ENCODE data around the gene GDI1. TPM values are rescaled to one million over a fixed set of nuclear protein-coding genes. Genes with fewer than 3 reads are reported as not detected.

GDI1 gene
- total and polyA plus RNA-seq, 9 of the 15 experiments (the other 6 are each of a cell fraction or from before 2014, with no cell fraction given) = 0.97 to 82.6 (median 37.5) TPM

- no peak for TF ChIP-seq FOXO4 (CRISPR knock-in tag; IDR thresholded peaks at IDR 0.05)
- TF ChIP-seq CBX2 (IDR thresholded peaks at IDR 0.05; ENCODE audit: insufficient read depth, low read length, poor library complexity, severe bottlenecking) = no peak
- no peak; the same call in 1 of the 2 replicates for TF ChIP-seq L3MBTL2 (IDR thresholded peaks at IDR 0.05)
- TF ChIP-seq CTBP1 (IDR thresholded peaks at IDR 0.05; ENCODE audit: borderline replicate concordance) = peak; percentile 91
- TF ChIP-seq EP400 (IDR thresholded peaks at IDR 0.05) = peak; percentile 67
- TF ChIP-seq TARDBP (IDR thresholded peaks at IDR 0.05) = peak; percentile 55; the same call in 1 of the 2 replicates
- TF ChIP-seq TAF9B (IDR thresholded peaks at IDR 0.05; ENCODE audit: partially characterized antibody) = peak; percentile 32
- peak; percentile 58; the same call in 1 of the 2 replicates for TF ChIP-seq MYNN (IDR thresholded peaks at IDR 0.05)
- TF ChIP-seq MYNN (CRISPR knock-in tag; IDR thresholded peaks at IDR 0.05) = no peak
- no peak for TF ChIP-seq CGGBP1 (CRISPR knock-in tag; IDR thresholded peaks at IDR 0.05)
- no peak for TF ChIP-seq CEBPB (tag; IDR thresholded peaks at IDR 0.05)
- no peak for TF ChIP-seq ZNF586 (CRISPR knock-in tag; conservative IDR thresholded peaks at IDR 0.05)
- 0 out of 4 replicates have a peak, but pooled peaks of 1 of the 2 experiments have one; percentile 31 for TF ChIP-seq FOXA3 (CRISPR knock-in tag; conservative IDR thresholded peaks at IDR 0.05 in 1 of 2, IDR thresholded peaks at IDR 0.05 in 1 of 2)
- TF ChIP-seq NCOA6 (IDR thresholded peaks at IDR 0.05) = no peak
- TF ChIP-seq FOS (IDR thresholded peaks at IDR 0.05; ENCODE audit: extremely low read depth, insufficient read length) = no peak
- no peak for TF ChIP-seq PATZ1 (CRISPR knock-in tag; IDR thresholded peaks at IDR 0.05; ENCODE audit: borderline replicate concordance)
- TF ChIP-seq SMAD3 (CRISPR knock-in tag; conservative IDR thresholded peaks at IDR 0.05) = no peak
- no peak for TF ChIP-seq ZNF584 (CRISPR knock-in tag; IDR thresholded peaks at IDR 0.05; ENCODE audit: low read depth)
- no peak for TF ChIP-seq XRCC3 (IDR thresholded peaks at IDR 0.05)
- TF ChIP-seq DNMT1 (IDR thresholded peaks at IDR 0.05) = no peak
- no peak for TF ChIP-seq GATAD2B (IDR thresholded peaks at IDR 0.05; ENCODE audit: borderline replicate concordance)
- TF ChIP-seq TAF7 (tag; IDR thresholded peaks at IDR 0.05) = no peak
- no peak for TF ChIP-seq MCM2 (IDR thresholded peaks at IDR 0.05; ENCODE audit: low read depth)
- TF ChIP-seq TAF15 (IDR thresholded peaks at IDR 0.05; ENCODE audit: low read depth, low read length) = no peak
- no peak for TF ChIP-seq ELK1 (CRISPR knock-in tag; IDR thresholded peaks at IDR 0.05)
- TF ChIP-seq KHSRP (IDR thresholded peaks at IDR 0.05) = no peak
- no peak for TF ChIP-seq ZNF212 (CRISPR knock-in tag; IDR thresholded peaks at IDR 0.05)
Measured at GRCh38 chrX:154484255-154485149, 47.5 kb downstream of the GDI1 start (continued).
